HG02623 (cell line): ENCODE results near the gene CFI.

Experiments used
- ATAC-seq: cut with Tn5 transposase; IDR thresholded peaks from one replicate; pipeline ENCODE4 v1.9.1; 2021; ENCODE audit warnings: moderate library complexity; ENCODE audit not compliant: unreplicated experiment

The CFI gene

DNA sequence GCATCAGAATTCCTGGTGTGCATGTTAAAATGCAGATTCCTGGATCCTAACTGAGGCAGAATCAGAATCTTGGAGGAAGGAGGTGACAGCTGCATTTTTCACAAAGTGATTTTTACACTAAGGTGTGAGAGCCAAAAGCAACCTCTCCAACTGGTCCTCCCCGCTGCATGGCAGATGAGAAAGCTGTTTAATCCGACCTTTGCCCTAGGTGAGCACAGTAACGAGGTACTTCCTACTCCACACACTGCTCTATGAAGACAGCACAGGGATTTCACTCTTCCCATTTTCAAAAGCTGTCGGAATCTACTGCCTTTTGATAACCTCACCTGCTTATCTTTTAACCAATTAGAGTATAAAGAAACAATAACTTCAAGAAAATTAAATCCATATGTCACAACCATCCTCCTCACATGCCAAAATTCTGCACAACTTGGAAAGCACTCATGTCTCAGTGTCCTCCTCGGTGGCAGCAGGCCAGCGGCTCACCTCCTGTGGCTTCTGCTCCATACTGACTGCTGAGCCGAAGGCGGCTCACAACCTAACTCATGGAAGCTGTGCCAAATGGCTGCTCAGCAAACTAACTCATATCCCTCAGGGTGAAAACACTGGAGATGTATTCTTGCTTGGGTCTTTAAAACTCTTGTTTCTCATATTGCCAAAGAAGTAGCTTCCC, 102.1 kb downstream of the CFI start:
- no peak for ATAC-seq

DNA sequence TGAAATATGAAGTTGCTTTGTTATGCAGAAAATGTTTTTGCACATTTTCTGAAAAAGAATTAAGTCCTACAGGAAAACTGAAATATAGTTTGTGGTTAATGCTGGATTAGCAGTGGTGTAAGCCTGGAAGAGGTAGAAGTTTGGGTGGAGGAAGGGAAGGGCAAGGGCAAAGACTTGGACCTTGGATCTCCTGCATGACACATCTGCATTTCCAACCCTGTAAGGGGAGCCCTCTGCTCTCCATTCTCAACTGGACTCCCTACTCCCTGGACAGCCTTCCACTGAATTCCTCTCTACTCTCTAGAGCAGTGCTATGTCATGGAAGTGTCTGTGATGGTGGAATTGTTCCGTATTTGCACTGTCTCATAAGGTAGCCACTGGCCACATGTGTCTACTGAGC, 103.1 kb downstream of the CFI start:
- ATAC-seq, result no peak

DNA sequence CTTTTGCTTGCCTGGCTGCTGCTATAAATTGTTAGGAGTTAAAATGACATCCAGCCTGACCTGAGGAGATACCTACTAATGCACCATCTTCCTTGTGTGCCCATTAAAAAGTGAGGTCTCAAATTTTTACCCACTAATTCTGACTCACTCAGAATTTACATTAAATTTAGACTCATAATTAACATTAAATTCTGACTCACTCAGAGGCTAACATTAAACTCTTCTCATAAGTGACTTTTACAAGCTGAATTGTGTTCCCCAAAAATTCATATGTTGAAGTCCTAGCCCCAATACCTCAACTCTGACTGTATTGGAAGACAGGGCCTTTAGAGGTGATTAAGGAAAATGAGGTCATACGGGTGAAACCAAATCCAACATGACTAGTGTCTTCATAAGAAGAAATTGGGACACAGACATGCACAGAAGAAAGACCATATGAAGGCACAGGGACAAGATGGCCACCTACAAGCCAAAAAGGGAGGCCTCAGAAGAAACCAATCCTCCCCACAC, 110.3 kb downstream of the CFI start:
- ATAC-seq, result no peak
